Retinal pigment epithelial cell (primary cell): ENCODE measurements around the gene F2.

Source experiments
- DNase-seq: peaks from one replicate; pipeline ENCODE4 v3.0.0-alpha.2; 2010; ENCODE audit warnings: low read depth
- H3K4me3 ChIP-seq: 2 replicates; pipeline ENCODE4 v1.5.1; 2011; ENCODE audit warnings: mild to moderate bottlenecking, low read length, control low read depth, moderate library complexity
- TF ChIP-seq, protein P1 (sequence below): conservative IDR thresholded peaks from 2 replicates; pipeline ENCODE4 v1.5.1; 2011; ENCODE audit warnings: low read depth, low read length, control low read depth, inconsistent platforms

F2 gene

DNA sequence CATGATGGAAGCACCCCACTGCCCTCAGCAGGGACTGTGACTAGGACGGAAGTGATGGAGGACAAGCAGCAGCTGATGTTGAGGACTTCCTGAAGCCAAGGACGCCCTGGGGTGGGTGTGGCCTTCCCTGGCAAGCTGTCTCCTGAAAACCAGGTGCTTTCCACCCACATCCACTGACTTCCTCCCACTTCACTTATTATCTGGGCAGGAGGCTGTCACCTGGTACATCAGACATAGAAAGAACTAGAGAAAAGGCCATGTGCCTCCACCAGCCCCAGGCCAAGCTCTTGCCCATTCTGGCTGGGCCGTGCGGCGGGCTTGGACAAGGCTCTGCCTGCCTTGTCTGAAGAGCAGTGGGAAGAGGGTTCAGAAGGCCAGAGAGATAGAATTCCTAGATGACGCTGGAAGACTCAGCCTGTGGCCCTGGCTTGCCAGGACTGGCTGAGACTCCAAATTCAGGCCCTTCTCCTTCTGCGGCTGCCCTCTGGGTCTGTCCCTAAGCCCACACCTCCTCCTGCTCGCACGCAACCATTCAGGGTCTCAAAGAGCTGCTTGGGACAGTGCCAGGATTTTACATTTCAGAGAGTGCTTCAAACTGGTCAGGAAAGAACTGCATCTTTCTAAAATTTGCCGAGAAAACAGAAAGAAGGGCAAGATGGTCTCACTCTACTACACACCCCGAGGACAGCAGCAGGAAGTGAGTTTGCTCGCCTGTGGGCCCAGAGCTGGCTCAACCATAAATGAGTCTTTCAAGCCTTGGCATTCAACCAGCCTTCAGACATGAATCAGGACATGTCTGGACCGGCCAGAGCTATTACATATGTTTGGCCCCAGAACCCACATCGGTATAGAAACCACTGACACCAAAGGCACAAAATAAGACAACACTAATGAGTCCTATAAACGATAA is 31.9 kb upstream of the F2 start:
- DNase-seq, result no peak
- TF ChIP-seq, protein P1, sequence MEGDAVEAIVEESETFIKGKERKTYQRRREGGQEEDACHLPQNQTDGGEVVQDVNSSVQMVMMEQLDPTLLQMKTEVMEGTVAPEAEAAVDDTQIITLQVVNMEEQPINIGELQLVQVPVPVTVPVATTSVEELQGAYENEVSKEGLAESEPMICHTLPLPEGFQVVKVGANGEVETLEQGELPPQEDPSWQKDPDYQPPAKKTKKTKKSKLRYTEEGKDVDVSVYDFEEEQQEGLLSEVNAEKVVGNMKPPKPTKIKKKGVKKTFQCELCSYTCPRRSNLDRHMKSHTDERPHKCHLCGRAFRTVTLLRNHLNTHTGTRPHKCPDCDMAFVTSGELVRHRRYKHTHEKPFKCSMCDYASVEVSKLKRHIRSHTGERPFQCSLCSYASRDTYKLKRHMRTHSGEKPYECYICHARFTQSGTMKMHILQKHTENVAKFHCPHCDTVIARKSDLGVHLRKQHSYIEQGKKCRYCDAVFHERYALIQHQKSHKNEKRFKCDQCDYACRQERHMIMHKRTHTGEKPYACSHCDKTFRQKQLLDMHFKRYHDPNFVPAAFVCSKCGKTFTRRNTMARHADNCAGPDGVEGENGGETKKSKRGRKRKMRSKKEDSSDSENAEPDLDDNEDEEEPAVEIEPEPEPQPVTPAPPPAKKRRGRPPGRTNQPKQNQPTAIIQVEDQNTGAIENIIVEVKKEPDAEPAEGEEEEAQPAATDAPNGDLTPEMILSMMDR, result no peak
- H3K4me3 ChIP-seq, result no peak overlapping the region

DNA sequence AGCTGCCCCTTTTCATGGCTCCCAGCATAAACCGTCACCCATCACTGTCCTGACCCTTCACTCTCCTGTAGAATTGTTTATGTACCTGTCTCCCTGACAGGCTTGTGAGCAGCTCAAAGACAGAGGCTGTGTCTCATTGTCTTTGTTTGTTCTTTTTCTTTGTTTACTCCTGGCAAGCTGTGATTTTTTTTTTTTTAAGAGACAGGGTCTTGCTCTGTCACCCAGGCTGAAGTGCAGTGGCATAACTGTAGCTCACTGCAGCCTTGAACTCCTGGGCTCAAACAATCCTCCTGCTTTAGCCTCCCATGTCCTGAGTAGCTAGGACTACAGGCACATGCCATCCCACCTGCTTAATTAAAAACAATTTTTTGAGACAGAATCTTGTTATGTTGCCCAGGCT is 28.3 kb upstream of the F2 start:
- TF ChIP-seq, protein P1, result no peak
- no peak for DNase-seq
- H3K4me3 ChIP-seq, result no peak overlapping the region

DNA sequence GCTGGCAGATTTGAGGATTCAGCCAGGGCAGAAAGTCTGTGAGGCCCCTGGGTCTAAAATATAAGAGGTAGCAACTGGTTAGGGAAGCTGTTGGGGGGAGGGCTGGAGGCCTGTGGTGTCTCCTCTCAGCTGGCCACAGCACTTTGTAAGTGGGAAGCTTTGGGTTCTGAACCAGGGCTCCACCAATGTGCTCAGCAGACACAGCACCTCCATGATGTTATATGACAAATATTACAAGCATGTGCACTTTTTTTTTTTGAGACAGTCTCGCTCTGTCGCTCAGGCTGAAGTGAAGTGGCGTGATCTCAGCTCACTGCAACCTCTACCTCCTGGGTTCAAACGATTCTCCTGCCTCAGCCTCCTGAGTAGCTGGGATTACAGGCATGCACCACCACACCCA is 26.6 kb upstream of the F2 start:
- TF ChIP-seq, protein P1, result no peak
- H3K4me3 ChIP-seq, result no peak overlapping the region
- no peak for DNase-seq

DNA sequence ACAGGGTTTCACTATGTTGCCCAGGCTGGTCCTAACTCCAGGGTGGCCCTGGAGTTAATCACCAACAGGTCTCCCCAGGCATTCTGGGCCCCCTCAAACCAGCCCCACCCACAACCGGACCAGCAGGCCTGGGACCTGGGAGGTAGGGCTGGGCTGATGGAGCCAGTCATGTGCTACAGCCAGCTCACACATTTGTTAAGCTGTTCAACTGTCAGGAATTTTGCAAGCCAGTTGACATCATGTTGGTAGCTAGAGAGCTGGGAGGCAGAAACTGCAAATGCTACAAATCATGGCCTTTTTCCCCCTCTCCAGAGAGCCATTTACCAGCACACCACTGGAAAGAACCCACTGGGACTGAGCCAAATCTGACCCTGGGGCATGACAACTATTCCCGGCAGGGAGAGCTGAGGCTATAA is 25.4 kb upstream of the F2 start:
- TF ChIP-seq, protein P1, result no peak
- peak; percentile 71 for DNase-seq
- H3K4me3 ChIP-seq, result no peak overlapping the region

DNA sequence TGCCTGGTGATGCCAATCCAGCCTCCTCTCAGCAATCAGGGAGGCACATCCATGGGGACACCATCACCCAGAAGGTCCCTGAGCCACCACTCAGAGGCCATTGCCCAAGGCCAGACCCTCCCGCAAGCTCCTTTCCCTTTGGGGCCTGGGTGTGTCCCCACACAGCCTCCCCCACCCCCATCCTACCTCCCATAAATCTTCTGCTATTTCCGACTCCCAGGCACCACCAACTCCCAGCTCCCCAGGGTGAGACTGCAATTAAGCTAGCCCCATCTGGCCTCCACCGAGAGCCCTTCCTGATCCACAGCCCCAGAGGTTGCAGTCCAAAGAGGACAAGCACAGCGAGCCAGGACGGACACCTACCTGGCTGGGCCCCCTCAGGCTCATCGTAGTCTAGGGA is 24.9 kb upstream of the F2 start:
- DNase-seq, result no peak
- TF ChIP-seq, protein P1, result no peak
- no peak overlapping the region for H3K4me3 ChIP-seq

DNA sequence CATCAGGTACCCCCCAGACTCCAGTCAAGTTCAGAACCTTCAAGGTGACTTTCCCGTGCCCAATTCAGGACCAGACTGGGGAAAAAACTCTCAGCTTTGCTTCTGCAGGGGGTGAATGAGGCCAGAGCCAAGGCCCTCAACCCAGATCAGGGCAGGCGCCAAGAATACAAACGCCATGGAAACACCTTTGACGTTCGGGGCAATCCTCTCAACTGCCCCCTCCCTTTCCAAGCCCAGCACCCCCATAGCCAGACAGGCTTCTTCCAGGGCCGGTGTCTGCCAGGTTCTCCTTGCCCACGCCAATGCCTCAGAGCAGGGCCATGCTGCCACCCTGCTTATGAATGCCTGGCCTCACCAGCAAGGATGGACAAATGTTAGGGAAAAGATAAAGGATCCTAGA is 24.4 kb upstream of the F2 start:
- TF ChIP-seq, protein P1, result no peak
- no peak overlapping the region for H3K4me3 ChIP-seq

DNA sequence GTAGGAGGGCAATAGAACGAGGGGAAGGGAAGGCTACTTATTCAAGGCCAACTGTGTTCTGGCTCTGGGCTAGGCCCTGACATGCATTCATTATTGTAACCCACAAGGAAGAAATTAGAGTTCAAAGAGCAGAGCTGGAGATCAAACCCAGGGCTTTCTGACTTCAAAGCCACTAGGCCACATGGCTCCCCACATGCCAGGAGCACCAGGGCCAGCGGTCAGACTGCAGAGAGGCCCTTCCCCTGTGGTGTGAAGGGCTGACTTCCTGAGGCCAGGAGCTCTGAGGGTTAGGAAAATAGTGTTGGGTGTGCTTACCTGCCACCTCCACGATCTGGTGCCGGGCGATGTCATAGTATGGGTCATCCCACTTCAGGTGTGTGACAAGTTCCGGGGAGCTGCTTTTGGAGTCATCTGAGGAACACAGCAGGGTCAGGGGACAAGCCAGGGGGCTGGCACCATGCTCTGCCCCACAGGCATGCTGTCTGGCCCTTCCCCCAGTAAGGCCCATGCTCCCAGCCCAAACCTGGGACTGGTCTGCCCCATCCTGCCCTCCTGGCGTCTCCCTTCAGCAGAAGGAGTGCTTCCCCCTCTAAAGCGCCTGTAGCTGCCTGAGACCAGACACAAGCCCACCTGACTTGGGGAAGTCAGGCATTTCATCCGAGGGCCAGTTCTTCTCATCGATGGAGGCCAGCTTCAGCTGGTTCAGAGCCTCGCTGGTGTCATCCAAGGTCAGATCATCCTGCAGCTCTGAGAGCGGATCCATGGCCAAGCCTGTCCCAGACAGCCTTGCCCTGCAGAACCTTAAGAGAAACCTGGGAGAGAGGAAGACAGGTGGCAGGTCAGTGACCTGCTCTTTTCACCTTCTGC is 23.4 kb upstream of the F2 start:
- TF ChIP-seq, protein P1, result no peak
- DNase-seq, result no peak
- H3K4me3 ChIP-seq, result no peak overlapping the region

More for the DNA sequence above, 24.4 kb upstream of the F2 start:
- DNase-seq, result no peak
